ENCODE data around the gene DNM1. TPM values are rescaled to one million over a fixed set of nuclear protein-coding genes. Genes with fewer than 3 reads are reported as not detected.

The DNM1 gene
- total RNA-seq, 1 donor from 2014 or later = 0.40 TPM

- no peak for DNase-seq (ENCODE audit: low read depth in 2 of 2)
Observed at GRCh38 chr9:128304136-128304970, 101.2 kb downstream of the DNM1 start.

Other genes with a start within 250 kb of the DNM1 start
- gene EEIG1, start 222.4 kb upstream of the DNM1 start, total RNA-seq = 10.2 and 24.2 TPM in 2 replicates
- gene NAIF1, start 136.1 kb upstream of the DNM1 start, total RNA-seq = 6.5 and 12.5 TPM in 2 replicates
- 27.5 and 78.2 TPM in 2 replicates for gene SLC25A25, start 135.1 kb upstream of the DNM1 start, total RNA-seq
- 62.5 and 67.8 TPM in 2 replicates for gene PTGES2, start 75.7 kb upstream of the DNM1 start, total RNA-seq
- not detected in 2 replicates for gene LCN2, start 53.9 kb upstream of the DNM1 start, total RNA-seq
- 31.8 and 48.2 TPM in 2 replicates for gene BBLN, start 43.1 kb upstream of the DNM1 start, total RNA-seq
- gene CIZ1, start 11.8 kb upstream of the DNM1 start, total RNA-seq = 9.4 and 12.3 TPM in 2 replicates
- 32.9 and 49.6 TPM in 2 replicates for gene GOLGA2, start 72.6 kb downstream of the DNM1 start, total RNA-seq
- gene SWI5, start 72.9 kb downstream of the DNM1 start, total RNA-seq = 17.5 and 19.6 TPM in 2 replicates
- 22.4 and 26.2 TPM in 2 replicates for gene TRUB2, start 119.1 kb downstream of the DNM1 start, total RNA-seq
- gene COQ4, start 119.5 kb downstream of the DNM1 start, total RNA-seq = 18.7 and 26.0 TPM in 2 replicates
- 18.5 and 46.8 TPM in 2 replicates for gene SLC27A4, start 137.1 kb downstream of the DNM1 start, total RNA-seq
- gene URM1, start 168.0 kb downstream of the DNM1 start, total RNA-seq = 36.0 and 46.4 TPM in 2 replicates
- 16.1 and 19.0 TPM in 2 replicates for gene CERCAM, start 217.5 kb downstream of the DNM1 start, total RNA-seq